Measurements from ENCODE around the gene PHF21A.
A peak's percentile ranks its signal among the peaks of the same experiment; 100 is the strongest.
"Not testable (repeated sequence)": the region's sequence is repeated elsewhere in the genome, so short reads cannot be mapped to it uniquely, and the experiment has no call there.

Gene PHF21A

DNA sequence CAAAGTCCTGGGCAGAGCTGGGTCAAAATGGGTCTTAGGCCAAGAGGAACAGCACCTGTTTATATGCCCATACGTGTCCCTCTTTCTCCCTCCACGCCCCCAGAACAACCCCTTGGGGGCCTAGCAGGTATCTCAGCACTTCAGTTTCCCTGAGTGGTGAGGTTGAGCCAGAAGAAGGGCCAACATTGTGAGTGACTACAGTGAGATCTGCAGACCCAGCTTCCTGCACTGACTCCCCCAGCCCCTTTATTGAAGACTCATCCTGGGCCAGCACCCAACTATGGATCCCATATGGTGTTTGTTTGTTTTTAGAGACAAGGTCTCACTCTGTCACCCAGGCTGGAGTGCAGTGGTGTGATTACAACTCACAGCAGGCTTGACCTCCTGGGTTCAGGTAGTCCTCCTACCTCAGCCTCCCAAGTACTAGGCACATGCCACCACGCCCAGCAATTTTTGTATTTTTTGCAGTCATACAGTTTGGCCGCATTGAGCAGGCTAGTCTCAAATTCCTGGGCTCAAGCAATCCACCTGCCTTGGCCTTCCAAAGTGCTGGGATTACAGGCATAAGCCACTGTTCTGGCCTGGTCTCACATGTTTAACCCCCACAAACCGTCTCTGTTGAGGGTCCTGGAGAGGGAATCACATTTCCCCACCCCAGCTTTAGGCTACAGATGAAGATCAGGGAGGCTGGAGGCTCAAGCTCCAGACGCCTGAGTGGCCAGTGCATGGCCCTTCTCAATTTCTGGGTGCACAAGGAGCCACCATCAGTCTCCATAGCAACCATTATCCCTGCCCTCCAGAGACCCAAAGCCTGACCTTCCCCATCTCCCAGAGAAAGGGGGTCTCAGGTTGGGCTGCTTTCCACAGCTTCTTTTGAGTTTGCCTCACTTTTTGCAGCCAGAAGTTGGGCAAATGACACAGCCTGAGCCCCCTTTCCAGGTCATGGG is 200.4 kb downstream of the PHF21A start:
- DNase-seq (ENCODE audit: low spot score), result no peak

DNA sequence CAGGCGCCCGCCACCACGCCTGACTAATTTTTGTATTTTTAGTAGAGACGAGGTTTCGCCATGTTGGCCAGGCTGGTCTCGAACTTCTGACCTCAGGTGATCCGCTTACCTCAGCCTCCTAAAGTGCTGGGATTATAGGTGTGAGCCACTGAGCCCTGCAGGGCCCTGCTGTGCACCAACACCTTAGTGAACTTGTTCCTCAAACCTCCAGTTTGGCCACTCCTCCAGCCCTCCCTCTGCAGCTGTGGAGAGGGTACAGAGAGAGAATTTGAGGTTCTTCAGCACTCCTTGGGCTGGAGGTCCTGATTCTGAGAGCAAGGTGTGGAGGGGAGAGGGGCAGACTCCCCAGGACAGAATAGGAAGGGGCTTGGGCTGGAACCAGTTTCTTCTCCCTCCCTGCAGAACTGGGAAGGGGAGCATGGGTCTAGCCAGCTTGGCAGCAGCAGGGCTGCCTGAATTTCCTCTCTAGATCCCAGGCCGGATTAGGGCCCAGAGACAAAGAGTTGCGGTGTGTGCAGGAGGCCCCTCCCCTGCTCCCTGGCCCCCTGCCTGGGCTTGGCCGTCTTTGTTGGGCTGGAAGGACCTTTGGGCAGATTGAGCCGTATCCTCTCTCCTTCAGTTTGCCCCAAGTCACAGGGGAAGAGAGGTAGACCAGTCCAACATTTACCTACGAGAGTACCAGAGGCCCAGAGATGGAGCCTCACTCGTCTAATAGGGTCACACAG is 201.3 kb downstream of the PHF21A start:
- DNase-seq (ENCODE audit: low spot score), result no peak

- DNase-seq (ENCODE audit: low spot score), result no peak
Observed at GRCh38 chr11:45918962-45919675, 202.1 kb downstream of the PHF21A start.

GRCh38 chr11:45918331-45918941 is 202.8 kb downstream of the PHF21A start:
- DNase-seq (ENCODE audit: low spot score), result peak; percentile 87

- DNase-seq (ENCODE audit: low spot score), result peak; percentile 98
Observed at GRCh38 chr11:45917623-45918330, 203.5 kb downstream of the PHF21A start, which contains the start of gene PEX16. Gene PEX16 (minus strand): TSS chr11:45917877. CDS start chr11:45917811, 66 bp downstream.

- DNase-seq (ENCODE audit: low spot score), result no peak
Observed at GRCh38 chr11:45917286-45917622, 204.0 kb downstream of the PHF21A start.

- DNase-seq (ENCODE audit: low spot score), result no peak
Observed at GRCh38 chr11:45915446-45915845, 205.8 kb downstream of the PHF21A start.

- DNase-seq (ENCODE audit: low spot score), result no peak
Observed at GRCh38 chr11:45913942-45914635, 207.2 kb downstream of the PHF21A start.

DNA sequence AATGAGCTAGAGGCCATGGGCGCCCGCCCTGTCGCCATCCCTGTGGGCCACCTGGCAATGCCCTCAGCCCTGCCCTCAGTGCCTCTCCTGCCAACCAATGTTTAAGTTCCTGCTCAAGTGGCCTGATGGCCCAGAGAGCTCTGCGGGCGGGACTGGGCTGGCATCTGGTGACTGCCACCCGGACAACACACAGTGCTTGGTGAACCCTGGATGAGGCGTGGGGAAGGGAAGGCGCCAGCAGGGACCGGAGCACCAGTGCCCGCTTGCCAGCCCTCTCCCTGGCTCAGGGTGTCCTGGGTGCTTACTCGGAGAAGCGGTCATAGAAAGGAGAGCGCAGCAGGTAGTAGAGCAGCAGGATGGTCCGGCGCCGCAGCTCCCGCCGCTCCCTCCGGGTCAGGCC is 207.7 kb downstream of the PHF21A start:
- no peak for DNase-seq (ENCODE audit: low spot score)

DNA sequence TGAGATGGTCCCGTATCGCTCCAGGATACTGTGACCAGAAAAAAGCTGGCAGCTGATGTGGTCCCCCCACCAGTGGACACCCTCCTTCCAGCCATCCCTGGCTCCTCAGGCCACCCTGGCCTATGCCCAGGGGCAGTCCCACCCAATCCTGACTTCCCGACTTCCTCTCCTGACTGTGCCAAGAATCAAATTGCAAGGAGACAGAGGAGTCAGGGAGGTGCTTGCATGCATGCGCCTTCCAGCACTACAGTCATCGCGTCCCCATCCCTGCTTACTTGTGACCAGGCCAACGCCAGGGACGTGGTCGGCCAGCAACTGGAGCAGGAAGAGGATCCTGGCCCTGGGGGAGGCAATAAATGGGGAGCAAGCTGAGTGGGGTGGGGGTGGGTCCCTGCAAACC is 210.6 kb downstream of the PHF21A start:
- no peak for DNase-seq (ENCODE audit: low spot score)

DNA sequence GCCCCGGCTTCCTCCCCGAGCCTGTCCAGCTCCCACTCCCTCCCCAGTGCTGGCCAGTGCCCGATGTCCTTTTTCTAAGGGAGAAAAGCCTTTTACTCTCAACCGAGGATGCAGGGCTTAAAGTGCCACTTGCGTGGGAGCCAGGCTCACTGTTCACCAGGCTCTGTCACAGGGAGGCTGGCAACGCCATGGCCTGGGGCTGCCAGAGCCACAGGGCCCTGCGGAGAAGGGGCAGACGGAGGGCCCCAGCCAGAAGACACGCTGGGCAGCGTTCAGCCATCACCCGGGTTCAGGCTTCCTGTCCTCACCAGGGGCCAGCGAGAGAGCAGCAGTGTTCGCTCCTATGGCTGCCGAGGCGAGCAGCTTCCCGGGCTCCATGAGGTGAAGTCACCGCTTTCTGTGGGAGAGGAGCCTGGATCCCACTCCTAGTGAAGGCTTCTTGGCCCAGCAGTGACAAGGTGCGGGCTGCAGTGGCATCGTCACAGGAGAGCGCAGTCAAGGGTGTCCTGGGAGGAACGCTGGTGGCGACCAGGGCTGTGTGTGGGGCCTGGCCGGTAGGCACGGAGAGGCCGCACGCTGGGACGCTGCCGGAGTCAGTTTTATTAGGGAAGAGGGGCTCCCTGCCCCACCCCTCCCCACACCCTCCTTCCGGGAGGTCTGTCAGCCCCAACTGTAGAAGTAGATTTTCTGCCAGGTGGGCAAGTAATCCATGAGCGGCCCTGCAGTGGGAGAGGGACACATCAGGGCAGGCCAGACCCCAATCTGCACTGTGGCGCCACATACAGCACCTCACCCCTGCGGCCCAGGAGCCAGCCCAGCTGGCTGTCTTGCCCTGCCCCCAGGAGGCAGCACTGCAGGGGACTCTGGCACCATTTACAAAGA is 211.4 kb downstream of the PHF21A start:
- no peak for DNase-seq (ENCODE audit: low spot score)

DNA sequence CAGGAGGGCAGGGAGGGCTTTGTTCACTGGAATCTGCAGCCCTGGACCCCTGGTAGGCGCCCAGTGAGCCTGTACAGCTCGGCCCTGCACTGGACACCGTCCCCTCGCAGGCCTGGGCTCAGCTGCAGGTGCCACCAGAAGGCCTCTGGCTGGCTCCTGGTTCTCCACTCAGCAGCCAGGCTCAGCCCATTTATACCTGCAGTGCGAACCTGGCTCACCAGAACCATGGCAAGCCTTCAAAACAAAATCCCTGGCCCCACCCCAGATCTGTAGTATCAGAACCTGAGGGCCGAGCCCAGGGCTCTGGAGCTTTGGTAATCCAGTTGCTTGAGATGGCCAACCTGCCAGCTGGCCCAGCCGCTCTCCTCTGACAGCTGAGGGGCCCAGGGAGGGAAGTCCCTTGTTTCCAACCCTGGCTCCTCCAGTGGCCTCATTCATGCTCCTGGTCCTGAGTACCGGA is 213.3 kb downstream of the PHF21A start:
- DNase-seq (ENCODE audit: low spot score), result no peak

GRCh38 chr11:45906965-45907611 is 214.2 kb downstream of the PHF21A start, which contains the start of gene FREY1:
Gene FREY1 (minus strand): TSS chr11:45907271. CDS start chr11:45907245, 26 bp downstream.
- no peak for DNase-seq (ENCODE audit: low spot score)

- DNase-seq (ENCODE audit: low spot score), result no peak
Observed at GRCh38 chr11:45906096-45906682, 215.1 kb downstream of the PHF21A start.

- DNase-seq (ENCODE audit: low spot score), result not testable (repeated sequence)
Observed at GRCh38 chr11:45905576-45905975, 215.7 kb downstream of the PHF21A start.

DNA sequence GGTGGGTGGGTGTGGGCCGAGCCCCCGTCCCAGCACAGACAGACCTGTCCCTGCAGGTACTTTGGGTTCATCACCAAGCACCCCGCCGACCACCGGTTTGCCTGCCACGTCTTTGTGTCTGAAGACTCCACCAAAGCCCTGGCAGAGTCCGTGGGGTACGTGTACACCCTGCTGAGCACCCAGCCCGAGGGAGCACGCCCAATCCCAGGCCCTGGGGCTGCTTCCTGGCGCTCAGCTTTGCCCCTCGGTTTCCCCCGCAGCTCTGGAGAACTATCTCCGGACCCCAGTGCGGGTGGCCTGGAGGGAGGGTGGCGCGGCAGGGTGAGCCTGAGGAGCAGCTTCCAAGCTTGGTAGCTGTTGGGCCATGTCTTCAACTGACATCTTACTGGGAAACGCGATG is 216.2 kb downstream of the PHF21A start:
- no peak for DNase-seq (ENCODE audit: low spot score)

- DNase-seq (ENCODE audit: low spot score), result no peak
Observed at GRCh38 chr11:45904309-45904915, 216.8 kb downstream of the PHF21A start.

All from LoVo (cell line).